CD4-positive, alpha-beta T cell treated with Interferon gamma for 1 hour (primary cell): ENCODE data around the gene PODN.

ENCODE experiments used
- DNase-seq: peaks from one replicate; pipeline ENCODE4 v3.0.0-alpha.2; 2020

Gene PODN

GRCh38 chr1:53051676-53052075 lies 10.3 kb upstream of the PODN start:
- no peak for DNase-seq

GRCh38 chr1:53057127-53057526 lies 4.9 kb upstream of the PODN start:
- no peak for DNase-seq

- no peak for DNase-seq
These were observed 1.4 kb upstream of the PODN start for GRCh38 chr1:53060579-53060978.

- no peak for DNase-seq
These were observed 722 bp upstream of the PODN start for GRCh38 chr1:53061123-53061858.

GRCh38 chr1:53062708-53063591 lies 937 bp downstream of the PODN start:
- DNase-seq = no peak

- no peak for DNase-seq
These were observed 1.9 kb downstream of the PODN start for GRCh38 chr1:53063744-53064515.

- no peak for DNase-seq
These were observed 3.4 kb downstream of the PODN start for GRCh38 chr1:53065391-53065790.

DNA sequence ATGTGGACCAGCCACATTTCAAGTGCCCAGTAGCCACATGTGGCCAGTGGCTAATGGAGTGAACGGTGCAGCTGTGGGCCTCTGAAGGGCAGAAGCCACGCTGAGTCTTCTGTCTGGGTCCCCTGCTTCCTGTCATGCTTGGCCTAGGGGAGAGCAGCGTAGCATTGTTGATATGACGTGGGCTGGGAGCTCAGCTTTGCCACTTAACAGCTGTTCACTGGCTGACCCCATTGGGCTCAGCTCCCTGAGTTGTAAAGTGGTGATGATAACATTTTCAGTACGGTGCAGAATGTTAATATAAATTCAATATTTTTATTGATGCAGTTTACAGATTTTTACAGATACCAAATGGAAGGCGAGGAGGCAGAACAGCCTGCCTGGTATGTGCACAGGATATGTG lies 4.5 kb downstream of the PODN start:
- DNase-seq = no peak

- no peak for DNase-seq
These were observed 5.1 kb downstream of the PODN start for GRCh38 chr1:53066891-53067738.

DNA sequence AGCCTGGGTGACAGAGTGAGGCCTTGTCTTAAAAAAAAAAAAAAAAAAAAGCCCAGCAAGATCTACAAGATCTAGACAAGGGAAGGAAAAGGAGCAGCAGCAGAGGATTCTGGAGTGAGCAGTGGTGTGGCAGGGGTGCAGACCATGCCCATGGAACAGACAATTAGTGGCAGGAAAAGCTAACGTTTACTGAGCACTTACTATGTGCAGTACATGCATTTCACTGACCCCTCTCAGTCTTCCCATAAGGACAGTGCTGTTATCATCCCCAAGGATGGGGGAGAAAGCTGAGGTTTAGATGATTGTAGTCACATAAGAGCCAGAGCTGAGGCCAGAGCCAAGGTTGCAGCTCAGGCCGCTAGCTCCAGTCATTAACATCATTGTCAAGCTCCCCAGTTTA lies 5.9 kb downstream of the PODN start:
- no peak for DNase-seq

DNA sequence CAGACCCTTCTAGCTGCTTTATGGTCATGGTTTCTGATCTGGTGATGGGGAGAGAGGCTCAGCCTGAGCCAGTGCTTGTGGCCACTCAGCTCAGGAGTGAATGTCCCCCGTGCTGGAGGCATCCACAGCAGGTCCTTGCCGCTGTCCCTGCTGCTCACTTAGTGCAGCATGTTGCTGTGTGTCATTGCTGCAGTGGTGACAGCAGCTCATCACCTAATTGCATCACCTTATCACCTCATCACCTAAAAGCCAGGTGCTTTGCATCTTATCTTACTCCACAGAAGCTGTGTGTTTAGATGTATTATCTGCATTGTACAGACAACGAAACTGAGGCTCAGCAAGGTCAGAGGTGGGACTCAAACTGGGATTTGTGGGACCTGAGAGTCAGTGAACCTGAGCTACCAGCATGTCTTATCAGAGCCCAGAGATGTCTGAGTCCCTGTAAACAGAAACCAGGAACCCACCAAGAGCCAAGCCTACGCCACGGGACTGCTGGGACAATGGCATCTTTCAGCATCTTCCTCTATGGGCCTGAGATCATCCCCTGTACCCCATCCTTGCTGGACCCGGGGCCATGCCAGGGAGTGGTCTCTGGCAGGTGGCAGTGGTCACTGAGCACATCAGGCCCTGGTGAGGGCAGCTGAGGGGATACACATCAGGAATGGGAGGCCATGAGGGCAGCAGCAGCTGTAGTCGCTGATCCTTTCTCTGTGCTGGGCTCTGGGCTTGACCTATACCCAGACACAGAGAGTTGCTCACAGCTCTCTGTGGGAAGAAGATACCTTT lies 6.5 kb downstream of the PODN start:
- DNase-seq = no peak

DNA sequence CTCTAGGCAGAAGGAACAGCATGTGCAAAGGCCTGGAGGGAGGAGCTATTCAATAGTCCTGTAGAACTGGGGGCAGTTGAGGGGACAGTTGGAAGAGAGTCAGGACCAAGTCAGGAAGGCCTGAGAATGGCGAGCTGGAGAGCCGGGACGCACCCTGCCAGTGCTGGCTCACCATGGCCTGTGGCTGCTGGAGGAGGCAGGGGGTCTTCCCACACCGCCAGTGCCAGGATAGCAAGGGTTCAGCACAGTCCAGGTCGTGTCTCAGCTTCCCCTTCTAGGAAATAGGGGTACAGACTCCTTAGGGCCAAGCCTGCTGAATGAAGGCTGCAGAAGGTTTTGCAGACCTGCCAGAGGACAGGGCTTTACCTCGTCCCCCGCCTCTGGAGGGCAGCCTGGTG lies 7.3 kb downstream of the PODN start:
- no peak for DNase-seq

- DNase-seq = no peak
These were observed 7.8 kb downstream of the PODN start for GRCh38 chr1:53069663-53070327.

- no peak for DNase-seq
These were observed 8.6 kb downstream of the PODN start for GRCh38 chr1:53070621-53071020.

- no peak for DNase-seq
These were observed 9.3 kb downstream of the PODN start for GRCh38 chr1:53071167-53071865.

GRCh38 chr1:53071915-53072314 lies 9.9 kb downstream of the PODN start:
- no peak for DNase-seq

- no peak for DNase-seq
These were observed 11.3 kb downstream of the PODN start for GRCh38 chr1:53073287-53073686.

DNA sequence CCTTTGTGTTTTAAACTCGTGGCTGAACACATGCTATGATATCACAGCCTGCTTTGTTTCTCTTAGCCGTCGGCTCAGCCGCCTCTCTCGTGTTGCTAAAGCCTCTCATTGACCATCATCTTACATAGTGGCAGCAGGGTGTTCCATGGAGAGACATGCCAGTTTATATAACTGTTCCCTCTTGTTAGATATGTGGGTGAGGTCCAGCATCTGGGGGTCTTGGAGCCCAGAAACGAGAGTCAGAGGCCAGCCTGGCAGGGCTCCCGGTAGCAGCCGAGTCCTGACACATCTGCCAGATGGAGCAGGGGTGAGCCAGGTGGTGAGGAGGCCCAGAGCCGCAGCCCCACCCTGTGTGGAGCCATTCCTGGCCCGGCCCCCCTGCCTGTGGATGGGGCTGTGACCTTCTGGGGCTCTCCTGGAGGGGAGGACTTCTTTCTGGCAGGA lies 11.9 kb downstream of the PODN start:
- DNase-seq = no peak

DNA sequence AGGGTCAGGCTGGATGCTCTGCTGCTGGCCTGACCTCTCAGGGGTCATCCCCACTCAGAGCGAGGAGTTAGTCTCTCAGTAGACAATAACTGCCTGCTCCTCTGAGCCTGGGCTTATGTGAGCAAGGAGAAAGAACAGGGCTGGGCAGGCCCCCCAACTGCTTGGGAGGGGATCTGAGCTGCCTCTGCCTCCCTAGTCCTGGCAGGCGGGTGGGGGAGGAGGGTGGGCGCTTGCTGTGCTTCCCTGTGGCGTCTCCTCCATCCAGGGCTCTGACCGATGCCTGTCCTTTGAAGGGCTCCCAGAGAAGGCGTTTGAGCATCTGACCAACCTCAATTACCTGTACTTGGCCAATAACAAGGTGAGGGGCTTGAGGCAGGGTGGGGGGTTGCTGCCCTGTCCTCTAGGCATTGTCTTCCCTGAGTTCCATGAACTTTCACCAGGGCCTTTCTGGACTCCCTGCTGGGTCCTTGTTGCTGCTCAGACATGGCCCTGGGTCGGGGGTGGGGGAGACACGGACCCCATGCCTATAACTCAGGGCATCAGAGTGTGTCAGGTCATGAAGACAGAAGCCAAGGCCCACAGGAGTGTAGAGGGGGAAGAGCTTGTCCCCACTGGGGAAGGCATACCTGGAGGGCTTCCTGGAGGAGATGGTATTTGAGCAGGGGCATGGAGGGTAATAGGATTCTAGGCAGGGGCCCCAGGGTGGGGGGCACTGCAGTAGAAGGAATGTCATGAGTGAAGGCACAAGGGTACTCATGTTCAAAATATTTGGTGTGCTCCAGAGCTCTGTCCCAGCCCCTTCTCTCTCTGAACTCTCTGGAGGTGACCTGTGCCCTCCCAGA lies 12.5 kb downstream of the PODN start:
- DNase-seq = no peak
